ENCODE results near the gene NUMA1. TPM values are rescaled to one million over a fixed set of nuclear protein-coding genes. Genes with fewer than 3 reads are reported as not detected.

The NUMA1 gene
- total RNA-seq, 4 donors from 2014 or later, result 121 to 365 (median 225) TPM

DNA sequence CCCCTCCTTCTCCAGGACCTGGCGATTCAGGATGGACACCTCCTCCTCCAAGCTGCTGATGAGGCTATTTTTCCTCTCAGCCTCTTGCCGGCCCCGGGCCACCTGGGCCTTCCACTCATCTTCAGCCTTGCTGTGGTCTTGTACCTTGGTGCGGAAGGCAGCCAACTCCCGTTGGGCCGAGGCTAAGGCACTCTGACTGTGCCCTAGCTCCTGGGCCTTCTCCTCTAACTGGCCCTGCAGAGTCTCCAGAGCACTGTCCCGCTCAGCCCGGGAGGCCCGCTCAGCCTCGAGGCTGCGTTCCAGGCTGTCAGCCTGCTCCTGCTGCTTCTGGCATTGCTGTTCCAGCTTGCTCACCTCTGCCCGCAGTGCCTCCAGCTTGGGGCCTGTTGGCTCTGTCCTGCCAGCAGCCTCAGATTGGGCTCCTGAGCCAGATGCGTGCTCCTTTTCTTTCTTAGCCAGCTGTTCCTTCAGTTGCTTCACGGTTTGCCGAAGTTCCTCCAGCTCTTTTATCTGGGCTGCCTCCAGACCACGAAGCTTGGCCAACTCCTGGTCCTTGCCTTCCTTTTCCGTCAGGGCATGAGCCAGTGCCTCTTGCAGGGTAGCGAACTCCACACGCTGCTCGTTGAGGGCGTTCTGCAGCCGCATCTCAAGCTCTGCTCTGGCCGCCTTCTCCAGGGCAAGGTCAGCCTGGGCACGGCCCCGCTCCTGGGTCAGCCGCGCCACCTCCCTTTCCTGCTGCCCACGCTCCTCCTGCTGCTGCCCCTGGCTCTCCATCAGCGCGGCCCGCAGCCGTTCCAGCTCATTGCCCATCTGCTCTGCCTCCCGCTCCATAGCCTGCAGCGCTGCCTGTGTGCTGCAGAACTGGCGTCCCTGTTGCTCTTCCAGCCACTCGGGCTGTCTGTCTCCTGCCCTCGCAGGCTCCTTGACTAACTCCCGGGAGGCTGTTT is 66.3 kb downstream of the NUMA1 start:
- no peak for TF ChIP-seq CTCF (IDR thresholded peaks at IDR 0.05; ENCODE audit: low read depth)

GRCh38 chr11:72012897-72013721 is 67.2 kb downstream of the NUMA1 start:
- no peak for TF ChIP-seq CTCF (IDR thresholded peaks at IDR 0.05; ENCODE audit: low read depth)

- no peak for TF ChIP-seq CTCF (IDR thresholded peaks at IDR 0.05; ENCODE audit: low read depth)
Observed at GRCh38 chr11:72012091-72012630, 68.2 kb downstream of the NUMA1 start.

GRCh38 chr11:72010529-72011233 is 69.7 kb downstream of the NUMA1 start:
- no peak for TF ChIP-seq CTCF (IDR thresholded peaks at IDR 0.05; ENCODE audit: low read depth)

- no peak for TF ChIP-seq CTCF (IDR thresholded peaks at IDR 0.05; ENCODE audit: low read depth)
Observed at GRCh38 chr11:72009156-72009555, 71.2 kb downstream of the NUMA1 start.

DNA sequence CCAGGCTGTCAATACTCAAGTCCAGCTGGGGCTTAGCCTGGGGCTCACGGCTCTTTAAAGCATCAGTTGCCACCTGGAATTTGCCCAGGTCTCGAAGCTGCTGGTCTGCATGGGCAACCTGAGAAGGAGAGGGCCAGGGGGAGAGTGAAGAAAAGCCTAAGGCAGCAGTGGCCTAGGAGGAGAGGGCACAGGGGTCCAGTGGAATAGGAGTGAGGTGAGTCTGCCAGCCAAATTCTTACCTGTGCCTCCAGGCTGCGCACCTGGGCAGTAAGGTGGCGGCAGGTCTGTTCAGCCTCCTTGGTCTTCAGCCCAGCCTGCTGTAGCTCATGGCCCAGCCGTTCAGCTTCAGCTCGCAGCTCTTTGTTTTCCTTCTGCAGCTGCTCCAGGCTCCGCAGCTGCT is 71.6 kb downstream of the NUMA1 start:
- no peak for TF ChIP-seq CTCF (IDR thresholded peaks at IDR 0.05; ENCODE audit: low read depth)

All from subcutaneous adipose tissue (tissue), 4 donors.